C4-2B (cell line): ENCODE measurements around the gene SLC22A12.

Experiments used
- ZFX ChIP-seq: fragments of 450-650 bp; IDR thresholded peaks from 2 replicates; pipeline ENCODE4 v1.6.1; 2017
- TF ChIP-seq, protein P1 (sequence below): fragments of 450-650 bp; conservative IDR thresholded peaks from 2 replicates; pipeline ENCODE4 v1.5.1; 2017; ENCODE audit warnings: mild to moderate bottlenecking

DNA sequence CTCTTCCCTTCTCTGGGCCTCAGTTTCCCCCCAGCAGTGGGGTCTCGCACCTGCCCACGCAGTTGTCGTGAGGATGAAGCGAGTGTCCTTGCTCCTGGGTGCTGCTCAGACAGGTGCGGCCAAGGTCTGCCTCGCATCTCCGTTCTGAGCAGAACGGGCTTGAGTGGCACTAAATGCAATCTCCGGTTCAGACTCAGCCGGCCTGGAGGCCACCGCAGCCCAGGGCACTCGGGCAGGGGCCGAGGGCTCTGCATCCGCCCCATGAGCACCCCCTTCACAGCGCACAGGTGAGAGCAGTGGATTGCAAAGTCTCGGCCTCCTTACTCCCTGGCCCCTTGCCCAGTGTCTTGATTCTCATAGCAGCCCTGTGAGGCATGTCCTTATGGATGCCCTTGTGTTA, 30.1 kb upstream of the SLC22A12 start:
- TF ChIP-seq, protein P1, sequence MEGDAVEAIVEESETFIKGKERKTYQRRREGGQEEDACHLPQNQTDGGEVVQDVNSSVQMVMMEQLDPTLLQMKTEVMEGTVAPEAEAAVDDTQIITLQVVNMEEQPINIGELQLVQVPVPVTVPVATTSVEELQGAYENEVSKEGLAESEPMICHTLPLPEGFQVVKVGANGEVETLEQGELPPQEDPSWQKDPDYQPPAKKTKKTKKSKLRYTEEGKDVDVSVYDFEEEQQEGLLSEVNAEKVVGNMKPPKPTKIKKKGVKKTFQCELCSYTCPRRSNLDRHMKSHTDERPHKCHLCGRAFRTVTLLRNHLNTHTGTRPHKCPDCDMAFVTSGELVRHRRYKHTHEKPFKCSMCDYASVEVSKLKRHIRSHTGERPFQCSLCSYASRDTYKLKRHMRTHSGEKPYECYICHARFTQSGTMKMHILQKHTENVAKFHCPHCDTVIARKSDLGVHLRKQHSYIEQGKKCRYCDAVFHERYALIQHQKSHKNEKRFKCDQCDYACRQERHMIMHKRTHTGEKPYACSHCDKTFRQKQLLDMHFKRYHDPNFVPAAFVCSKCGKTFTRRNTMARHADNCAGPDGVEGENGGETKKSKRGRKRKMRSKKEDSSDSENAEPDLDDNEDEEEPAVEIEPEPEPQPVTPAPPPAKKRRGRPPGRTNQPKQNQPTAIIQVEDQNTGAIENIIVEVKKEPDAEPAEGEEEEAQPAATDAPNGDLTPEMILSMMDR = no peak
- TF ChIP-seq ZFX = no peak
